Bronchial epithelial cell (primary cell): ENCODE measurements around the gene CCDC148. TPM values are rescaled to one million over a fixed set of nuclear protein-coding genes. Genes with fewer than 3 reads are reported as not detected.
"Not testable (repeated sequence)": the region's sequence is repeated elsewhere in the genome, so short reads cannot be mapped to it uniquely, and the experiment has no call there.

Source experiments
- DNase-seq: peaks from one replicate; pipeline ENCODE4 v3.0.0-alpha.2; 2010; ENCODE audit warnings: low read depth
- FAIRE-seq: peaks from 2 replicates; lab custom pipeline; 2011; peaks lifted over from hg19 to GRCh38; lab: Jason Lieb, UNC
- H3K27me3 ChIP-seq: 2 replicates; pipeline ENCODE4 v1.5.1; 2011; ENCODE audit warnings: low read length; ENCODE audit not compliant: control insufficient read depth, insufficient read depth
- H3K36me3 ChIP-seq: 2 replicates; pipeline ENCODE4 v1.5.1; 2011; ENCODE audit warnings: low read length; ENCODE audit not compliant: control insufficient read depth, insufficient read depth
- H3K4me3 ChIP-seq: 2 replicates; pipeline ENCODE4 v1.5.1; 2011; ENCODE audit warnings: mild to moderate bottlenecking, low read depth, low read length, control low read depth
- total RNA-seq: library from RNA; depleted of rRNA; stranded (reverse); fragments of >200 nt; gene quantifications from 2 replicates; pipeline ENCODE4 v1.2.1, GENCODE V29; 2014
- TF ChIP-seq, protein P1 (sequence below): IDR thresholded peaks from 2 replicates; pipeline ENCODE4 v1.5.1; 2011; ENCODE audit warnings: mild to moderate bottlenecking, moderate library complexity, low read length, control low read depth, inconsistent platforms; ENCODE audit not compliant: insufficient read depth, severe bottlenecking

Gene CCDC148
- total RNA-seq, 1 donor from 2014 or later = 0.26 TPM

DNA sequence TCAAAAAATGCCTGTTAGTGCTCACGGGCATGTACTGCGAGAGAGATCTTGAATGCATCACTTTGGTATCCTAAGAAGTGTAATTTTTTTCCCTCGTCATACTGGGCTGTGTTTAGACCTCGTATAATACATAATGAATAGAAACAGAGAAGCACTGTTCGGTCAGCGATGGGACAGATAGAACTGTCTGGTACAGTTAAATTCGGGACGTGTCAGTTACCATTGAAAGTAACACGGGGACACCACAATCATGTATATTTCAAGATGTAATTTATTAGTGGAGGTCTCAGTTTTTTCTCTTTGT, 2.0 kb upstream of the CCDC148 start:
- no peaks in the 10 kb centered on the region for H3K36me3 ChIP-seq
- H3K27me3 ChIP-seq = no peaks in the 10 kb centered on the region
- FAIRE-seq (no peak), DNase-seq (no peak)
- TF ChIP-seq, protein P1, sequence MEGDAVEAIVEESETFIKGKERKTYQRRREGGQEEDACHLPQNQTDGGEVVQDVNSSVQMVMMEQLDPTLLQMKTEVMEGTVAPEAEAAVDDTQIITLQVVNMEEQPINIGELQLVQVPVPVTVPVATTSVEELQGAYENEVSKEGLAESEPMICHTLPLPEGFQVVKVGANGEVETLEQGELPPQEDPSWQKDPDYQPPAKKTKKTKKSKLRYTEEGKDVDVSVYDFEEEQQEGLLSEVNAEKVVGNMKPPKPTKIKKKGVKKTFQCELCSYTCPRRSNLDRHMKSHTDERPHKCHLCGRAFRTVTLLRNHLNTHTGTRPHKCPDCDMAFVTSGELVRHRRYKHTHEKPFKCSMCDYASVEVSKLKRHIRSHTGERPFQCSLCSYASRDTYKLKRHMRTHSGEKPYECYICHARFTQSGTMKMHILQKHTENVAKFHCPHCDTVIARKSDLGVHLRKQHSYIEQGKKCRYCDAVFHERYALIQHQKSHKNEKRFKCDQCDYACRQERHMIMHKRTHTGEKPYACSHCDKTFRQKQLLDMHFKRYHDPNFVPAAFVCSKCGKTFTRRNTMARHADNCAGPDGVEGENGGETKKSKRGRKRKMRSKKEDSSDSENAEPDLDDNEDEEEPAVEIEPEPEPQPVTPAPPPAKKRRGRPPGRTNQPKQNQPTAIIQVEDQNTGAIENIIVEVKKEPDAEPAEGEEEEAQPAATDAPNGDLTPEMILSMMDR = no peak
- peak overlapping the region; percentile 95 for H3K4me3 ChIP-seq

DNA sequence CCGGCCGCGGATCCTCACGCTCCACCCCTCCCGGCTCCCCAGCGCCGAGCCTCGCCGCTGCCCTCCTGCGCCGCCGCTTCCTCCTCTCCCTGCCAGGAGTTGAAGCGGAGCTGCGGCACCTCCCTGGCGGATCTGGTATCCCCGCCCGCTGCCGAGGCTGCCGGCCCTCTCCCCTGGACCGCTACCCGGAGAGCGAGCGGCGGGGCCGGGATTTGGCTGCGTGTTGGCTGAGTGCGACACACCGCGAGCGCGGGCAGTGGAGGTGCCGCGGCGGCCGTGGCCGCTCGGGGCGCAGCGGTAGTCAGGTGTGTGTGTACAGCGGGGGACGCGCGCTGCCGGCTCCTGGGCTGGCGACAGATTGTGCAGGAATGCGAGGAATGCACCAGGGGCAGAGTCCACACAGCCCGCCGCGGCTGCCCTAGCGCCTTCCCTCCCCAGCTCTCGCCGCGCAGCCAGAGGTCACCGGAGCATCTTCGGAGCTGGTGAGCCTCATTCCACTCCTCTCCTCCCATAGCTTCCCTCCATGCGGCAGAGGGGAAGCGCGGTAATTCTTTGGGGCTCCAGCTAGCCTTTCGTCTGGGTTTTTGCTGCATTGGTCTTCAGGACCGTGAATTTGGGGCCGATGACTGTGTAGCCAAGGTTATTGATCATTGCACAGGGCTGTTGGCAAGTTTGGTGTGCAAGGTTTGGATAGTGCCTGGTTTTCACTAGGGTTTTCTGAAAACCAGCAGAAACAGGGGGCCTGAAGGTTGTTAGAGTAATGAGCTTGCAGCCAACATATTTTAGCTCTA, 1.5 kb upstream of the CCDC148 start:
- Histone ChIP-seq H3K4me3 (peak overlapping the region; percentile 95), H3K36me3 (no peaks in the 10 kb centered on the region), H3K27me3 (no peaks in the 10 kb centered on the region)
- DNase-seq (peak; percentile 41), FAIRE-seq (no peak)
- TF ChIP-seq, protein P1 = peak; percentile 42

DNA sequence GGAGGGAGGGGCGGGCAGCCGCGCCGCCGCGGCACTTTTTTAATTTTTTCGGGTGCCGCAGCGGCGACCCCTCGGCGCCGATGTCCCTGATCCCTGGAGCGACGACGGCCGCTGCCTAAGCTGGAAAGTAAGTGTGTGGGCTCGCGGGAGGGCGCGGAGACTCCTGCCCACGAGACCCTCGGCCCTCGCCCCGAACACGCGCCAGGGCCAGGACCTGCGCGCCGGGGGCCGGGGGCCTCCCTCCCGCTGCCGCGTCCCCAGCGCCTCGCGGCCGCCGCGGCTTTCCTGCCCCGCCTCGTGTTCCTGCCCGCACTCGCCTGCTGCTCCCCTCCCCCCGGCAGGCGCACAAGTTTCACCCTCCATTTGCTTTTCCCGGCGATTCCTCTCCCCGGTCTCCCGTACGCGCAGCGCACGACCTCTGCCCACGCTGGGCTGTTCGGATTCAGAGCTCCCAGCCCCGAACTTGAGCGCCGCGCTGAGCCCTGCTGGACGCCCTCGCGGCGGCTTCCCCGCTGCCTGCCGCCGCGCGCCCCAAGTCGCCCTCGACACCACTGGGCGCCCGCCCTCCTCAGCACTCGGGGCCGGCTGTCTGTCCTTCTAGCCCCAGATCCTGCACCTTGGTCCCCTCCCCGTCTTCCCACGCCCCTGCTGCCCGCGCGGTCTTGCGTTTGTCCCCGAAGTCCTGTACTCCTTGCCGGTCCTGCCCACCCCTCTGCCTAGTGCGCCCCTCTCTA, 706 bp upstream of the CCDC148 start:
- Histone ChIP-seq H3K36me3 (no peaks in the 10 kb centered on the region), H3K27me3 (no peaks in the 10 kb centered on the region), H3K4me3 (peak overlapping the region; percentile 95)
- DNase-seq (peak; percentile 55), FAIRE-seq (no peak)
- TF ChIP-seq, protein P1 = peak; percentile 18

DNA sequence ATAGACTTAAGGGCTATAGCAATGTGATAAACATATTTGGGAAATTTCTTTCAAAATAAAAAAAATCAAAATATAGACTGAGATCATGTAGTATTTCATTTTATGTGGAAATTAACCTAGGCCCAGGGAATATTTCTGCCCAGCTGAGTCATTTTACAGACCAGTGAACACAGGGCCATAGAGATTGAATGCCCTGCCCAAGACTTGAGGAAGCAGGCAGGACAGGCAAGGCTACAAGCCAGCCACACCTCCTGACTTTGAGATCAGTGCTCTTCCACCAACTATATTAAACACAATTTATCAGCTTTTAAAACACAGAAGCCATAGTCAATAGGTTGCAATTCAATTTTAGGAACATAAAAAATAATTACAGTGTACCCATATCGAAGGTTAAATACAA, 12.9 kb downstream of the CCDC148 start:
- TF ChIP-seq, protein P1 = no peak
- Histone ChIP-seq H3K27me3 (no peaks in the 10 kb centered on the region), H3K36me3 (no peaks in the 10 kb centered on the region), H3K4me3 (no peak overlapping the region)
- DNase-seq = no peak
- no peak for FAIRE-seq

DNA sequence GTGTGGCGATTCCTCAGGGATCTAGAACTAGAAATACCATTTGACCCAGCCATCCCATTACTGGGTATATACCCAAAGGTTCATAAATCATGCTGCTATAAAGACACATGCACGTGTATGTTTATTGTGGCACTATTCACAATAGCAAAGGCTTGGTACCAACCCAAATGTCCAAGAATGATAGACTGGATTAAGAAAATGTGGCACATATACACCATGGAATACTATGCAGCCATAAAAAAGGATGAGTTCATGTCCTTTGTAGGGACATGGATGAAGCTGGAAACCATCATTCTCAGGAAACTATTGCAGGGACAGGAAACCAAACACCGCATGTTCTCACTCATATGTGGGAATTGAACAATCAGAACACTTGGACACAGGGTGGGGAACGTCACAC, 17.5 kb downstream of the CCDC148 start:
- not testable (repeated sequence) for H3K27me3 ChIP-seq, FAIRE-seq, H3K36me3 ChIP-seq, DNase-seq, H3K4me3 ChIP-seq

DNA sequence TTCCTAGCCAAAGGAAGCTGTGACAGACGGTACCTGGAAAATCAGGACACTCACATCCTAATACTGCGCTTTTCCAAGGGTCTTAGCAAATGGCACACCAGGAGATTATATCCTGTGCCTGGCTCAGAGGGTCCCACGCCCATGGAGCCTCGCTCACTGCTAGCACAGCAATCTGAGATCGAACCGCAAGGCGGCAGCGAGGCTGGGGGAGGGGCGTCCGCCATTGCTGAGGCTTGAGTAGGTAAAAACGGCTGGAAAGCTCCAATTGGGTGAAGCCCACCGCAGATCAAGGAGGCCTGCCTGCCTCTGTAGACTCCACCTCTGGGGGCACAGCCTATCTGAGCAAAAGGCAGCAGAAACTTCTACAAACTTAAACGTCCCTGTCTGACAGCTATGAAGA, 22.8 kb downstream of the CCDC148 start:
- H3K4me3 ChIP-seq, DNase-seq, H3K36me3 ChIP-seq, FAIRE-seq, H3K27me3 ChIP-seq: not testable (repeated sequence)
